Astrocyte of the cerebellum (primary cell): ENCODE measurements around the gene ANKRD30B.
"Not testable (repeated sequence)": the region's sequence is repeated elsewhere in the genome, so short reads cannot be mapped to it uniquely, and the experiment has no call there.

Experiments used
- DNase-seq: peaks from one replicate; pipeline ENCODE4 v3.0.0-alpha.2; 2011; ENCODE audit warnings: low read depth
- H3K4me3 ChIP-seq: 2 replicates; pipeline ENCODE4 v1.5.1; 2011; ENCODE audit warnings: mild to moderate bottlenecking, low read depth, low read length, moderate library complexity
- in situ Hi-C: cut with HindIII; loops from 2 replicates; pipeline ENCODE4 v1.10.0; 2017; ENCODE audit warnings: low sequenced_read_pairs
- TF ChIP-seq, protein P1 (sequence below): IDR thresholded peaks from 2 replicates; pipeline ENCODE4 v1.5.1; 2012; ENCODE audit warnings: low read length, low read depth, moderate library complexity, mild to moderate bottlenecking; ENCODE audit errors: missing control alignments

ANKRD30B gene

DNA sequence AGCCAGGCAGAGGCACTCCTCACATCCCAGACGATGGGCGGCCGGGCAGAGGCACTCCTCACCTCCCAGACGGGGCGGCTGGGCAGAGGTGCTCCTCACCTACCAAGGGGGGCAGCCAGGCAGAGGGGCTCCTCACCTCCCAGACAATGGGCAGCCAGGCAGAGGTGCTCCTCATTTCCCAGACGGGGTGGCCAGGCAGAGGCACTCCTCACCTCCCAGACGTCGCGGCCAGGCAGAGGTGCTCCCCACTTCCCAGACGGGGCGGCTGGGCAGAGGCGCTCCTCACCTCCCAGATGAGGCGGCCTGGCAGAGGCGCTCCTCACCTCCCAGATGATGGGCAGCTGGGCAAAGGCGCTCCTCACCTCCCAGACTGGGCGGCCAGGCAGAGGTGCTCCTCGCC lies 107.7 kb downstream of the ANKRD30B start:
- in situ Hi-C loops, H3K4me3 ChIP-seq, DNase-seq: not testable (repeated sequence)

DNA sequence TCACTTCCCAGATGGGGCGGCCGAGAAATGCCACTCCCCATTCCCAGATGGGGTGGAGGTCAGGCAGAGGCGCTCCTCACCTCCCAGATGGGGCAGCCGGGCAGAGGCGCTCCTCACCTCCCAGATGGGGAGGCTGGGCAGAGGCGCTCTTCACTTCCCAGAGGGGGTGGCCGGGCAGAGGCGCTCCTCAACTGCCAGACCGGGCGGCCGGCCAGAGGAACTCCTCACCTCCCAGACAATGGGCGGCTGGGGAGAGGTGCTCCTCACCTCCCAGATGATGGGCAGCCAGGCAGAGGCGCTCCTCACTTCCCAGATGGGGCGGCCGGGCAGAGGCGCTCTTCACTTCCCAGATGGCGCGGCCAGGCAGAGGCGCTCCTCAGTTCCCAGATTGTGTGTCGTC lies 108.3 kb downstream of the ANKRD30B start:
- in situ Hi-C loops, result not testable (repeated sequence)

DNA sequence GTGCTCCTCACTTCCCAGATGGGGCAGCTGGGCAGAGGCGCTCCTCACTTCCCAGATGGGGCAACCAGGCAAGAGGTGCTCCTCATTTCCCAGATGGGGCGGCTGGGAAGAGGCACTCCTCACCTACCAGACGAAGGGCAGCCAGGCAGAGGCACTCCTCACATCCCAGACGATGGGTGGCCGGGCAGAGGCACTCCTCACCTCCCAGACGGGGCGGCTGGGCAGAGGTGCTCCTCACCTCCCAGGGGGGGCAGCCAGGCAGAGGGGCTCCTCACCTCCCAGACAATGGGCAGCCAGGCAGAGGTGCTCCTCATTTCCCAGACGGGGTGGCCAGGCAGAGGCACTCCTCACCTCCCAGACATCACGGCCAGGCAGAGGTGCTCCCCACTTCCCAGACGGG lies 110.5 kb downstream of the ANKRD30B start:
- H3K4me3 ChIP-seq, in situ Hi-C loops: not testable (repeated sequence)

More for the DNA sequence above, 108.3 kb downstream of the ANKRD30B start:
- H3K4me3 ChIP-seq, DNase-seq: not testable (repeated sequence)

DNA sequence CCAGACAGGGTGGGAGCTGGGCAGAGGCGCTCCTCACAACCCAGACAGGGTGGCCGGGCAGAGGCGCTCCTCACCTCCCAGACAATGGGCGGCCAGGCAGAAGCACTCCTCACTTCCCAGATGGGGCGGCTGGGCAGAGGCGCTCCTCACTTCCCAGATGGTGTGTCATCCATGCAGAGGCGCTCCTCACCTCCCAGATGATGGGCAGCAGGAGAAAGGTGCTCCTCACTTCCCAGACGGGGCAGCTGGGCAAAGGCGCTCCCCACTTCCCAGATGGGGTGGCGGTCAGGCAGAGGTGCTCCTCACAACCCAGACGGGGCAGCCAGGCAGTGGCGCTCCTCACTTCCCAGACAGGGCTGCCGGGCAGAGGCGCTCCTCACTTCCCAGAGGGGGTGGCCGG lies 112.0 kb downstream of the ANKRD30B start:
- DNase-seq, in situ Hi-C loops: not testable (repeated sequence)

More for the DNA sequence above, 110.5 kb downstream of the ANKRD30B start:
- not testable (repeated sequence) for DNase-seq

DNA sequence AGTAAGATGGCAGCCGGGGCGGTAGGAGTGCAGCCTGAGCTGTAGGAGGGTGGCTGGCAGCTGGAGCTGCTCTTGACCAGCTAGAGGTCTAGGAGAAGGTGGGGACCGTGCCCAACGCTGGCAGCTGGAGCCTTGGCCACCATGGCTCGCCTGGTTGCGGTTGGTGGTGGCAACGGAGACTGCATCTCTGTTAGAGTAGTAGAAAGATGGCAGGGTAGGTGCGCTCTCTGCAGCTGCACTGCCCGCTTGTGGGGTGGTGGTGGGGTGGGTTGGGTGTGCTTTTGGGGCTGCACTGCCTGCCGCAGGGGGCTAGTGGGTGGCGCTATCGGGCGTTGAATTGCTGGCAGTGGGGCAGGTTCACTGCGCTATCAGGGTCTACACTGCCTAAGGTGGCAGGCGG lies 118.5 kb downstream of the ANKRD30B start:
- DNase-seq, H3K4me3 ChIP-seq, in situ Hi-C loops: not testable (repeated sequence)

More for the DNA sequence above, 112.0 kb downstream of the ANKRD30B start:
- H3K4me3 ChIP-seq, result not testable (repeated sequence)

DNA sequence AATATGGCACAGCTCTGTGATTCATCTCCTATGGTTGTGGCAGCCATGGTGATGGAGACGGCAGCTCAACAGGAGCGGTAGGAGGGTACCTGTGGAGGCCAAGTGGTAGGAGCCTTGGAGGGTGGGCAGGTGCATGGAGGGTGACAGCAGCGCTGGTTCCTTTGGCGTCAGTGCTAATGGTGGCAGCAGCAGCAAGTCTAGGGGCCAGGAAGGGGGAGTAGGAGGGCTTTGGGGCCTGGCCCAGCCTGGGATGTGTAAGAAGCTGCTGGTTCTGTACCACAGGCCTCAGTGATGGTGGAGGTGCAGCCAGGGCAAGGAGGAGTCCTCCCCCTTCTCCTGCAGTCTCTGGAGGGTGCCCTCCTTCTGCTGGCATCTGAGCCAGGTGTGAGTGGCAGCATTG lies 120.0 kb downstream of the ANKRD30B start:
- DNase-seq, in situ Hi-C loops, H3K4me3 ChIP-seq: not testable (repeated sequence)

DNA sequence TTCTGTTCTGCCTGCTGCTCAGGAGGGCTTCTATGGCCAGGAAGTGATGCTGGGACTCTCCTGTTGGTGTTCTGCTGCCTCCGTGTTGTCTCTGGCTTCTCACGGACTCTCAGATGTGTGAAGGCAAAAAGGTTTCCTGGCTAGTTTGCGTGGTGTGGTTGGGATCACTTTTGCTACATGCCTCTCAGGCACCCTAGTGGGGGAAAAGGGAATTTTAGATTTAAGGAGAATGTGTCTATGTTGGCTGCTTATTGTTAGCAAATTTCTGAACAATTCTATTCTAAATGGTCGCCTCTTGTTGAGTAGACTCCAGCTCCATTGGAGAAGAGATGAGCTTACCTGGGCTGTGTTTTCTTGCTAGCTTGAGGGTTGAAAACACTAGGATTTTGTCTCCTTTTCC lies 120.9 kb downstream of the ANKRD30B start:
- DNase-seq, H3K4me3 ChIP-seq, in situ Hi-C loops: not testable (repeated sequence)

DNA sequence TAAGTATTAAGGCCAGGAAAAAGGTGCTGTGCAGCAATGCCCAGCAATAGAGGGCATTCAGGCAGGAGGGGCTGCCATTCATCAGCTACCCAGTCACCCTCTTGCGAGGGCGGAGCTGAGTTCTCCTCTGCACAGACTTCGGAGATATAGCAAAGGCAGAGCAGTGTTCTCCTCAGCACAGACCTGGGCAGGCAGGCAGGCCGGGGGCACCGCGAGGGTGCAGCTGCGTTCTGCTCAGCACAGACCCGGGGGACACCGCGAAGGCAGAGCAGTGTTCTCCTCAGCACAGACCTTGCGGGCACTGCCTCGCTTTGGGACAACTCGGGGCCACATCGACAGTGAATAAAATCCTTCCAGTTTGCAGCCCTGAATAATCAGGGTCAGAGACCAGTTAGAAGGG lies 130.9 kb downstream of the ANKRD30B start:
- DNase-seq, in situ Hi-C loops, H3K4me3 ChIP-seq: not testable (repeated sequence)

DNA sequence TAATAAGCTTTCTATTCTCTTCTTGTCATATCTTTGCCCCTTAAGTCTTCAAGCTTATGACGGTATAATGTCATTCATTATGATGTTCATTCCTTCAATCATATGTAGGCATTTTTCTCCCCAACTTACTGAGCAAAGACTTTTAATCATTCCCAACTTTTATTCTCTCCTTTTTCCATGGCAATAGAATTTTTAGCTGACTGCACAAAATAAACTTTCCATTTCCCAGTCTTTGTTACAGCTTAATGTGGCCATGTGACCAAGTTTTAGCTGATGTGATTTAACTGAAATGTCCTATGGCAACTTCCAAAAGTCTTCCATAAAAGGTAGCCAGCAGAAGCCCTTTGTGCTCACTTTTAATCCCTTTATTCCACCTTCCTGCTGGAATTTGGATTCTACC lies 152.5 kb downstream of the ANKRD30B start:
- in situ Hi-C loops, result no loop called here
- DNase-seq, result no peak
- TF ChIP-seq, protein P1, sequence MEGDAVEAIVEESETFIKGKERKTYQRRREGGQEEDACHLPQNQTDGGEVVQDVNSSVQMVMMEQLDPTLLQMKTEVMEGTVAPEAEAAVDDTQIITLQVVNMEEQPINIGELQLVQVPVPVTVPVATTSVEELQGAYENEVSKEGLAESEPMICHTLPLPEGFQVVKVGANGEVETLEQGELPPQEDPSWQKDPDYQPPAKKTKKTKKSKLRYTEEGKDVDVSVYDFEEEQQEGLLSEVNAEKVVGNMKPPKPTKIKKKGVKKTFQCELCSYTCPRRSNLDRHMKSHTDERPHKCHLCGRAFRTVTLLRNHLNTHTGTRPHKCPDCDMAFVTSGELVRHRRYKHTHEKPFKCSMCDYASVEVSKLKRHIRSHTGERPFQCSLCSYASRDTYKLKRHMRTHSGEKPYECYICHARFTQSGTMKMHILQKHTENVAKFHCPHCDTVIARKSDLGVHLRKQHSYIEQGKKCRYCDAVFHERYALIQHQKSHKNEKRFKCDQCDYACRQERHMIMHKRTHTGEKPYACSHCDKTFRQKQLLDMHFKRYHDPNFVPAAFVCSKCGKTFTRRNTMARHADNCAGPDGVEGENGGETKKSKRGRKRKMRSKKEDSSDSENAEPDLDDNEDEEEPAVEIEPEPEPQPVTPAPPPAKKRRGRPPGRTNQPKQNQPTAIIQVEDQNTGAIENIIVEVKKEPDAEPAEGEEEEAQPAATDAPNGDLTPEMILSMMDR, result no peak
- no peak overlapping the region for H3K4me3 ChIP-seq
